ENCODE results near the gene SNPH.

Gene SNPH

GRCh38 chr20:1287306-1287705 is 21.2 kb downstream of the SNPH start:
- no peak for DNase-seq (ENCODE audit: low read depth in 2 of 2)

- no peak for DNase-seq (ENCODE audit: low read depth in 2 of 2)
Observed at GRCh38 chr20:1287787-1288569, 21.9 kb downstream of the SNPH start.

- DNase-seq (ENCODE audit: low read depth in 2 of 2) = no peak
Observed at GRCh38 chr20:1291191-1291741, 25.2 kb downstream of the SNPH start.

GRCh38 chr20:1292620-1293019 is 26.5 kb downstream of the SNPH start:
- no peak for DNase-seq (ENCODE audit: low read depth in 2 of 2)

- DNase-seq (ENCODE audit: low read depth in 2 of 2) = no peak
Observed at GRCh38 chr20:1293641-1294379, 27.7 kb downstream of the SNPH start.

GRCh38 chr20:1294497-1294896 is 28.4 kb downstream of the SNPH start:
- no peak for DNase-seq (ENCODE audit: low read depth in 2 of 2)

GRCh38 chr20:1295276-1295930 is 29.3 kb downstream of the SNPH start:
- no peak for DNase-seq (ENCODE audit: low read depth in 2 of 2)

- DNase-seq (ENCODE audit: low read depth in 2 of 2) = no peak
Observed at GRCh38 chr20:1296117-1296610, 30.1 kb downstream of the SNPH start.

GRCh38 chr20:1296922-1297321 is 30.8 kb downstream of the SNPH start:
- no peak for DNase-seq (ENCODE audit: low read depth in 2 of 2)

- no peak for DNase-seq (ENCODE audit: low read depth in 2 of 2)
Observed at GRCh38 chr20:1297486-1297885, 31.4 kb downstream of the SNPH start.

GRCh38 chr20:1298166-1298565 is 32.1 kb downstream of the SNPH start:
- no peak for DNase-seq (ENCODE audit: low read depth in 2 of 2)

GRCh38 chr20:1298888-1299511 is 32.9 kb downstream of the SNPH start:
- DNase-seq (ENCODE audit: low read depth in 2 of 2) = no peak

GRCh38 chr20:1299522-1299921 is 33.4 kb downstream of the SNPH start:
- no peak for DNase-seq (ENCODE audit: low read depth in 2 of 2)

- no peak for DNase-seq (ENCODE audit: low read depth in 2 of 2)
Observed at GRCh38 chr20:1300083-1300840, 34.2 kb downstream of the SNPH start.

- peak in 1 of 2 experiments; percentile 36 for DNase-seq (ENCODE audit: low read depth in 2 of 2)
Observed at GRCh38 chr20:1301031-1301529, 35.0 kb downstream of the SNPH start.

- DNase-seq (ENCODE audit: low read depth in 2 of 2) = no peak
Observed at GRCh38 chr20:1302685-1303541, 36.8 kb downstream of the SNPH start.

- no peak for DNase-seq (ENCODE audit: low read depth in 2 of 2)
Observed at GRCh38 chr20:1304710-1305515, 38.8 kb downstream of the SNPH start.

- no peak for DNase-seq (ENCODE audit: low read depth in 2 of 2)
Observed at GRCh38 chr20:1305712-1306111, 39.6 kb downstream of the SNPH start.
